Tibial nerve (tissue), 3 donors: ENCODE measurements around the gene CNTNAP4.

Experiments used
- POLR2A ChIP-seq, 2 donors: fragments of 450-650 bp; IDR thresholded peaks; one replicate each; pipeline ENCODE4 v1.6.1; 2017; ENCODE audit warnings: antibody characterized with exemption in 2 of 2, mild to moderate bottlenecking in 2 of 2, moderate library complexity in 2 of 2
- TF ChIP-seq, protein P1 (sequence below), 5 experiments: fragments of 200-600 bp in 3 of 5; fragments of 450-650 bp in 2 of 5; sonication (generic) in 3 of 5; IDR thresholded peaks; one replicate each; pipeline ENCODE4 v1.5.1; 2016 to 2019; ENCODE audit warnings: antibody characterized with exemption in 5 of 5, mild to moderate bottlenecking in 3 of 5, moderate library complexity in 2 of 5

DNA sequence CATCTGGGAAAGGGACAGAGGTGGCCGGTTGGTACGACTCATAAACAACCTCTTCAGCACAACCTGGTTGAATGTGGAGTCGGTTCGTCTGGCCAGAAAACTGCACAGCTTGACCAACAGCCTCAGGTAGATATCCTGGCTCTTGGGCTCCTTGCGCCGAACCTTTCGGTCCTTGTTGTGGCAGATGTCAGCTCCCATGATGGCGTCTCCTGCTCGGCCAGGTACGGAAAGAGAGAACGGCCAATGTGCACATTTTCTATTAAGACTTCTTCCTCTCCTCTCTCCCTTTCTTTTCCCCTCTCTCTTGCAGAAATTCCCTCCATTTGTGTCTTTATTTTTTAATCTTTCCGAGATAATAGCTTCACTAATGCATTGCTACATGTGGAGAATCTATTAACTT, 41.8 kb upstream of the CNTNAP4 start:
- TF ChIP-seq, protein P1, sequence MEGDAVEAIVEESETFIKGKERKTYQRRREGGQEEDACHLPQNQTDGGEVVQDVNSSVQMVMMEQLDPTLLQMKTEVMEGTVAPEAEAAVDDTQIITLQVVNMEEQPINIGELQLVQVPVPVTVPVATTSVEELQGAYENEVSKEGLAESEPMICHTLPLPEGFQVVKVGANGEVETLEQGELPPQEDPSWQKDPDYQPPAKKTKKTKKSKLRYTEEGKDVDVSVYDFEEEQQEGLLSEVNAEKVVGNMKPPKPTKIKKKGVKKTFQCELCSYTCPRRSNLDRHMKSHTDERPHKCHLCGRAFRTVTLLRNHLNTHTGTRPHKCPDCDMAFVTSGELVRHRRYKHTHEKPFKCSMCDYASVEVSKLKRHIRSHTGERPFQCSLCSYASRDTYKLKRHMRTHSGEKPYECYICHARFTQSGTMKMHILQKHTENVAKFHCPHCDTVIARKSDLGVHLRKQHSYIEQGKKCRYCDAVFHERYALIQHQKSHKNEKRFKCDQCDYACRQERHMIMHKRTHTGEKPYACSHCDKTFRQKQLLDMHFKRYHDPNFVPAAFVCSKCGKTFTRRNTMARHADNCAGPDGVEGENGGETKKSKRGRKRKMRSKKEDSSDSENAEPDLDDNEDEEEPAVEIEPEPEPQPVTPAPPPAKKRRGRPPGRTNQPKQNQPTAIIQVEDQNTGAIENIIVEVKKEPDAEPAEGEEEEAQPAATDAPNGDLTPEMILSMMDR (IDR thresholded peaks at IDR 0.05) = no peak
- TF ChIP-seq POLR2A (IDR thresholded peaks at IDR 0.05) = no peak
